ENCODE results near the gene SLC25A22.
A peak's percentile ranks its signal among the peaks of the same experiment; 100 is the strongest.

Gene SLC25A22

DNA sequence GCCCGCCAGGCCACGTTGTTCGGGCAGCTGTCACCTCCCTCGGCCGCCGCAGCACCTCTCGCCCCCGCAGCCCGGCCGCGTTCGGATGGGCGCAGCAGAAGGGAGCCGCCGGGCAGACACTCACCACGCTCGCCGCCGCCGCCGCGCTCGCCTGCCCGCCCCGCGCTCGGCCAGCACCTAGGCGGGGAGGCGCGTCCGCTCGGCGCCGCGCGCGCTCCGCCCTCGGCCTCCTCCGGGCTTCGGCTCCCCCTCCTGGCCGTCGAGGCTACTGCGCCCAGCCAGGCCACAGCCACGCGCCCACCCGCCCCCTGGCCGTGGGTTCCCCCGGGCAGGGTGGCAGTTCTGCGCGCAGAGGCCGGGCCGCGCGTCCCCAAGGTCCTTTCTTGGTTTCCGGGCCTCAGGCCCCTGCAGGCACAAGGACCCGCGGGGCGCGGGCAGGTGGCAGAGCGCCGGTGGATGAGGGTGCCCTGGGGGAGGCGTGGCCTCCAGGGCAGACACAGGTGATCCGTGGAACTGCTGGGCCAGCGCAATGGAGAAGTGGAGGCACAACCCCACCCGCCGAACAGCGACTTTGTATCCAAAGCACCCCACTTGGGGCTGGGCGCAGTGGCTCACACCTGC is at the start of gene SLC25A22:
Gene SLC25A22 (minus strand): TSS at position 189 of the 621 bp plus-strand sequence. CDS start 3,275 bp downstream, outside the sequence.
- Histone ChIP-seq H3K4me3 (ENCODE audit: low read depth, low read length) (peak within 1 kb of the TSS; percentile 80), H3K27me3 (replicated peaks) (no peaks in the 10 kb centered on the region), H3K27ac (peak within 1 kb of the TSS; percentile 79), H3K36me3 (replicated peaks) (peaks cover 20% of the 10 kb centered on the region)
- TF ChIP-seq, protein P1, sequence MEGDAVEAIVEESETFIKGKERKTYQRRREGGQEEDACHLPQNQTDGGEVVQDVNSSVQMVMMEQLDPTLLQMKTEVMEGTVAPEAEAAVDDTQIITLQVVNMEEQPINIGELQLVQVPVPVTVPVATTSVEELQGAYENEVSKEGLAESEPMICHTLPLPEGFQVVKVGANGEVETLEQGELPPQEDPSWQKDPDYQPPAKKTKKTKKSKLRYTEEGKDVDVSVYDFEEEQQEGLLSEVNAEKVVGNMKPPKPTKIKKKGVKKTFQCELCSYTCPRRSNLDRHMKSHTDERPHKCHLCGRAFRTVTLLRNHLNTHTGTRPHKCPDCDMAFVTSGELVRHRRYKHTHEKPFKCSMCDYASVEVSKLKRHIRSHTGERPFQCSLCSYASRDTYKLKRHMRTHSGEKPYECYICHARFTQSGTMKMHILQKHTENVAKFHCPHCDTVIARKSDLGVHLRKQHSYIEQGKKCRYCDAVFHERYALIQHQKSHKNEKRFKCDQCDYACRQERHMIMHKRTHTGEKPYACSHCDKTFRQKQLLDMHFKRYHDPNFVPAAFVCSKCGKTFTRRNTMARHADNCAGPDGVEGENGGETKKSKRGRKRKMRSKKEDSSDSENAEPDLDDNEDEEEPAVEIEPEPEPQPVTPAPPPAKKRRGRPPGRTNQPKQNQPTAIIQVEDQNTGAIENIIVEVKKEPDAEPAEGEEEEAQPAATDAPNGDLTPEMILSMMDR (IDR thresholded peaks at IDR 0.05; ENCODE audit: low read depth, low read length, missing control alignments): peak; percentile 60
- in situ Hi-C loops (cut with HindIII; ENCODE audit: low pct_ligation_motif_present, low sequenced_read_pairs): no loop called here
- DNase-seq: peak; percentile 57

DNA sequence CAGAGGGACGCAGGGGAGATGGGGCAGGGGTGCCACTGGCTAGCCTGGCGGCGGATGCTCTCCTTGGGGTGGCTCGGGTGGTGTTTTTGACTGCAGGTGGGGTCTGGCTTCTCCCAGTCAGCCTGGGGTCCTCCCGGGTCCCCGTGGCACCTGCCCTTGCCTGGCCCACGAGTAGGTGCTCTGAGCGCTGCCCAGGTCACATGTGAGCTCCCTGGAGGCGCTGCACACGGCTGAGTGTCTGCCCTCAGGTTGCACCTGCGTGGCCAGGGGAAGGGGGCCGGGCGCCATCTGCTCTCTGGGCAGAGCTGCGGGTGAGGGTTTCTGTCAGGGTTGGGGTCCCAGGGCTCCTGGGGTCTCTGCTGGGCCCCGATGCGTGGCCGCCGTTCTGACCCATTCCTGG is 49.8 kb upstream of the SLC25A22 start:
- DNase-seq: no peak
- no peak overlapping the region for H3K27ac ChIP-seq
- no peaks in the 10 kb centered on the region for H3K27me3 ChIP-seq (replicated peaks)
- no peak overlapping the region for H3K4me3 ChIP-seq (ENCODE audit: low read depth, low read length)
- TF ChIP-seq, protein P1 (IDR thresholded peaks at IDR 0.05; ENCODE audit: low read depth, low read length, missing control alignments): no peak
- no peaks in the 10 kb centered on the region for H3K36me3 ChIP-seq (replicated peaks)
- in situ Hi-C loops (cut with HindIII; ENCODE audit: low pct_ligation_motif_present, low sequenced_read_pairs): no loop called here

DNA sequence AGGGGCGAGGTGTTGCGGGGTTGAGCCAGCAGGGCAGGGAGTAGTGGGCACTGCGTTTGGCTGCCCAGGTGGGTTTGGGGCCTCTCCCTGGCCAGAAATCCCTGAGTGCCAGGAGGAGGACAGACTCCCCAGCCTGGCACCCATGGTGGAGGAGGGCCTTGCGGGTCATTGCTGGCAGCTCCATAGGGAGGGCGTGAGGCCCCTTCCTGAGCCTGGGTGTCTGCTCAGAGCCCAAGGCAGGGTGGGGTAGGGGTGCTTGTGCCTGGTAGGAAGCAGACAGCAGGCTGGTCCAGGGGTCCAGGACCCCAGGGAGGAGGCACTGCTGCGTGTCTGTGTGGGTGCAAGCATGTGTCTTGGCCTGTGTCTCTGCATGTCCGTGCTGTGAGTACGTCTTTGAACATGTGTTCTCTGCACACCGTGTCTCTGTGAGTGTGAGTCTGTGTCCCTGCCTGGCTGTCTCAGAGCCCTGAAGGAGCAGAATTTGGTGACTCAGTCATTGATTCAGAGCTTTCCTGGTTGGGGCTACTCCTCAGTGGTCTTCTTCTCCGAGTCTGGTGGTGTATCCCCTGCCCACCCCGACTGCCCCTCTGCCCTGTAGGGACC is 48.5 kb upstream of the SLC25A22 start:
- Histone ChIP-seq H3K36me3 (replicated peaks) (no peaks in the 10 kb centered on the region), H3K4me3 (ENCODE audit: low read depth, low read length) (no peak overlapping the region), H3K27ac (no peak overlapping the region), H3K27me3 (replicated peaks) (no peaks in the 10 kb centered on the region)
- TF ChIP-seq, protein P1 (IDR thresholded peaks at IDR 0.05; ENCODE audit: low read depth, low read length, missing control alignments): no peak
- DNase-seq: no peak
- in situ Hi-C loops (cut with HindIII; ENCODE audit: low pct_ligation_motif_present, low sequenced_read_pairs): no loop called here

DNA sequence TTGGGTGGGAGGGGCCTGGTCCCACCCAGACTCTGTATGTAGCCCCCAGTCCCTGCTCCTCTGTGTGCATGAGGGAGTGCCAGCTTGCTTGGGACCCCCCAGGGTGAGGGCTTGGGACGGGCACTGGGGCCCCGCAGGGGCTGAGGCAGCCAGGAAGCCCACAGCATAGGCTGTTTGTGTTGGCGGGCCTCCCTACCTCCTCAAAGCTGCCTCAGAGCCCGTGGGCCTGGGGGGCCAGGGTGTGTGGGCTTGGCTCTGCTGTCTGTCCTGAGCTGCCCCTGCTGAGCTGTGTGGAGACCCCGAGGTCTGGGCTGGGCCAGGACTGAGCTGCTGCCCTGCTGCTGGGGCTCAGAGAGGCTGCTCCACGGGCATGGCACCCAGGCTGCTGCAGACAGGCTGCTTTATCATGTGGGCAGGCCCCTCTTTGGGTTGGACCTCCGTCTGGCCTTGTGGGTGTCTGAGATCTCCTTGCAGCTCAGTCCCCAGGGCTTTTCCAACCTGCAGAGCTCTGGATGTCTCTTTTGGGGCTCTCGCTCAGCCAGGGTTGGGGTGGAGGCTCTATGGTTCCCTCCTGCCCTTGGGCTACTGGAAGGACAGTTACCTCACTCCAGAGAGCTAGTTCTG is 47.9 kb upstream of the SLC25A22 start:
- in situ Hi-C loops (cut with HindIII; ENCODE audit: low pct_ligation_motif_present, low sequenced_read_pairs): no loop called here

DNA sequence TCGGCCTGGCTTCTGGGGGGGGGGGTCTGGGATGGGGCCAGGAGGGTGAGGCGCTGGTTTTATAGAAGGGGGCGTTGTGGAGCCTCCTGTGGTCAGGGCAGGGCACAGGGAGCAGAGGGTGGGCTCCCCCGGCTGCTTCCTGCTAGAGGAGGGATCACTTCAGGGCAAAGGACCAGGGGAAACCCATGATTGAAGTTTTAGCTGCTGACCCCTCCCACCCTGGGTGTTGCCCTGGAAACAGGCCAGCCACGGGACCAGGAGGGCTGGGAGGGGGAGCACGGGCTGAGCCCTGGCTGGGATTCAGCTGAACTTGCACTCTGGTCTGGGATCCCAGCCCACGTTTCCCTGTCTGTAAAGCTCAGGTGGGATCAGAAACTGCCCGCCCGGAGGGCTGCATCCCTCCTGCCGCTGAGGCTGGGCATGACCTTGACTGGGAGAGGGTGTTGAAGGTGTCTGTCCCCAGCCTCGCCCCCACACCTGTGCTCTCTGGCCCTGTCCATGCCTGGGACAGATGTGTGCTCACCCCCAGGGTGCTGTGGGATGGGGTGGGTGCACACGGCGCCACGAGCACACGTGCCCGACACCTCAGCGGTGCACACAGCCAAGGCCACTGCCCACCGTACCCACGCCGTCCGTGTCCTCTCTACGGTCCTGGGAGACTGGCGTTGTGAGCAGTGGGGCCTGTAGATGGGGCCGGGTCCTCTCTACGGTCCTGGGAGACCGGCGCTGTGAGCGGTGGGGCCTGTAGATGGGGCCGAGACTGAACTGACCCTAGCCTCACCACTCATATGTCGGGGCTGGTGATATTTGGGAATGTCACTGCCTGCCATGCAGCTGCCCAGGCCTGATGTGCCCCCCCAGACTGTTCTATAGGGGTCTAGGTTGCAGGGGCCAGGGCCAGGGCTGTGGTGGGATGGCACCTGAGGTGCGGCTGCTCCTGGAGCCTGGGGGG is 46.9 kb upstream of the SLC25A22 start:
- in situ Hi-C loops (cut with HindIII; ENCODE audit: low pct_ligation_motif_present, low sequenced_read_pairs): no loop called here
- TF ChIP-seq, protein P1 (IDR thresholded peaks at IDR 0.05; ENCODE audit: low read depth, low read length, missing control alignments): no peak
- peak overlapping the region; percentile 91 for H3K4me3 ChIP-seq (ENCODE audit: low read depth, low read length)
- peaks cover 13% of the 10 kb centered on the region for H3K36me3 ChIP-seq (replicated peaks)
- no peak for DNase-seq
- H3K27ac ChIP-seq: no peak overlapping the region
- H3K27me3 ChIP-seq (replicated peaks): no peaks in the 10 kb centered on the region

More for the DNA sequence above, 47.9 kb upstream of the SLC25A22 start:
- no peak for DNase-seq
- TF ChIP-seq, protein P1 (IDR thresholded peaks at IDR 0.05; ENCODE audit: low read depth, low read length, missing control alignments): no peak
- H3K4me3 ChIP-seq (ENCODE audit: low read depth, low read length): peak overlapping the region; percentile 15
- no peak overlapping the region for H3K27ac ChIP-seq
- H3K36me3 ChIP-seq (replicated peaks): peaks cover 3% of the 10 kb centered on the region
- no peaks in the 10 kb centered on the region for H3K27me3 ChIP-seq (replicated peaks)

All from brain microvascular endothelial cell (primary cell).